ENCODE results near the gene EXOC6B.
A peak's percentile ranks its signal among the peaks of the same experiment; 100 is the strongest.
"Not testable (repeated sequence)": the region's sequence is repeated elsewhere in the genome, so short reads cannot be mapped to it uniquely, and the experiment has no call there.

The EXOC6B gene

GRCh38 chr2:72423756-72424155 is 402.1 kb downstream of the EXOC6B start:
- DNase-seq: no peak

- DNase-seq: not testable (repeated sequence)
These were observed 404.0 kb downstream of the EXOC6B start for GRCh38 chr2:72421771-72422379.

GRCh38 chr2:72415781-72416475 is 409.9 kb downstream of the EXOC6B start:
- no peak for DNase-seq

DNA sequence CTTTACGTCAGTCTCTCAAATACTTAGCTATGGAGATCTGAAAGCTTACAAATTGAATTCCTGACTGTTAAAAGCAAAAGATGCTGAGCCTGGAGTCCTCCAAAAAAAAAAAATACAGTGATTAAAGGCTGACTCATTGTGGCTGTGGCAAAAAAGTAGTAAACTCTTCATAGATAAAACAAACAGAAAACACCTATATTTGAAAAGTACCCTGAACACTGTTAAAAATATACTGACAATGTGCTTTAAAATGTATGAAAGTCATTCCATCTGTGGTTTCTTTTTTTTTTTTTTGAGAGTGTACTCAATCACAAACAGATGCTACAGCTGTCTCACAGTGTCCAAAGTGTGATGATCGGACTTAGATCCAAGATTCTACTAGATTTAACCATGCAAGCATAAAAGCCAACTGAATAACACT is 410.6 kb downstream of the EXOC6B start:
- no peak for DNase-seq

GRCh38 chr2:72414137-72414760 is 411.6 kb downstream of the EXOC6B start:
- no peak for DNase-seq

DNA sequence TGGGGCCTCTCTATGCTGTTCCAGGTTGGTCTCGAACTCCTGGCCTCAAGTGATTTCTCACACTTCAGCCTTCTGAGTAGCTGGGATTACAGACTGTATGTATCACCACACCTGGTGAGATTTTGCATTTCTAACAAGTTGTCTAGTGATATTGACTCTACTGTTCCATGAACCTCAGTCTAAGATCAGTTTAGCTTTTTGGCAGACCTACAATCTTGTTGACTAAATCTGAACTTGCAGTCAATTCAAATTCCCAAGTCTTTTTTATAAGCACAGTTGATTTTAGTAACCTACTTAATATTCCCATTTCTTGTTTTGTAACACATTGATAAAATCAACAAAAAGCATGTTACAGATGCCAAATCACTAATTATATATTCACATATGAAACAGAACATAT is 412.1 kb downstream of the EXOC6B start:
- no peak for DNase-seq

DNA sequence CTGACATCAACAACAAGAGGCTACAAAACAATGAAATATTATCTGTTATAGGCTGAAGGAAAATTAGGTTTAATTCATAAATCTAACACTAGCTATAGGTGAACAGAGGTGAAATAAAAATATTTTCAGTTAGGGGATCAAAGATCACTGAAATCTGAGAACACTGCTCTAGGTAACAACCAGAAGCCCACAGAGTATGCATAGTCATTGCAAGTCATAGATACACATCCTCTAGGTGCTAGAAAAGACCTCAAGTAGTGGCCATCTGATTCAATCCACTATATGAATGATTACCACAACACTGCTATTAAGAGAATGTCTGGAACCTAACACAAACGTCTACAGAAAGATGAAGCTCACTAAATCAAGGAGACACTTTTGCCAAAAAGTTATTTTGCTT is 413.6 kb downstream of the EXOC6B start:
- no peak for DNase-seq

- no peak for DNase-seq
These were observed 426.0 kb downstream of the EXOC6B start for GRCh38 chr2:72399879-72400278.

GRCh38 chr2:72395096-72395495 is 430.7 kb downstream of the EXOC6B start:
- no peak for DNase-seq

DNA sequence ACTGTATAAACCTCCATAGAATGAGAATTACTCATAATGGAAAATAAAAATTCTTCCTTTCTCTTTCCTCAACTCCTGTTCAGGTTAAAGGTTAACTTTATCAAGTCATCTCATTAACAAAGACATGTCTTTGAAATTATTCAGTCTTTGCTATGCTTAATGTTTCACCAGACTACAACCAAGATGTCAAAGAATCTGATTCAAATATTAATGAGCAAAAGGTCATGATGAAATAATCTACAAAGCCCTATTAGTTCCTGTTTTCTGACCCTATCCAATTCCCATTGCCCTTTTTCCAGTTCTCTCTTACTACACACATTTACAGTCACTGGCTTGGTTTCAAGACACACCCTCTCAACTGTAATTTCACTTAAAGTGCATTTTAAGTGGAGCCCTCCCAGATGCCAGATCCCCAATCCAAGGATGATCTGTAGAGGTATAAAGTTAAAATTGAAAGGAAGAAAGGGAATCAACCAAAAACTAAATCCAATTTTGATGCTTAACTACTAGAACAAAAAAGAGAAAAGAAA is 431.2 kb downstream of the EXOC6B start:
- DNase-seq: no peak

DNA sequence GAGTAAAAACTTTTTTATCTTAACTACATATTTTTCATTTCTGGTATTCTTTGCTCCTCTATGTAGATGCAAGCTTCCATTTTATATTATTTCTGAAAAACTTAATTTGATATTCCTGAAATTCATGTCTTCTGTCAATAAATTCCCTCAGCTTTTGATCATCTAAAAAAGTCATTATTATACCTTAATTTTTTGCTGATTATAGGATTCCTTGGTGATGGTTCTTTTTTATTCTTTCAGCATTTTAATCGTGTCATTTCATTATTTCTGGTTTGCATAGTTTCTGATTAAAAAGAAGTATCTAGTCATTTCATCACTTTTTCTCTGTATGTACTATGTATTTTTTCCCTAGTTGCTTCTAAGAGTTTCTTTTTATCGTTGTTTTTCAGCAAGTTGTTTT is 436.4 kb downstream of the EXOC6B start:
- no peak for DNase-seq

DNA sequence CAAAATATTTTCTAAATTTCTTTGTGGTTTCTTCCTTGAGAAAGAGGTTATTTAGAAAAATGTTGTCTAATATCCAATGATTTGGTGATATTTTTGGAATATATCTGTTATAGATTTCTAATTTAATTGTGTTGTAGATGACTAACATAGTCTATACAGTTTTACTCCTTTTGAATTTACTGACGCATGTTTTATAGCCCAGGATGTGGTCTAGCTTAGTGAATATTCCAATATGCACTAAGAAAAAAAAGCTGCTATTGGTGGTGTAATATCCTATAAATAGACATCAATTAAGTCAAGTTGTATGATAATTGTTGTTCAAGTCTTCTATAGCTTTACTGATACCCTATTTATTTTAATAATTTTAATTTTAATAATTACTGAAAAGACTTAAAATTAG is 437.6 kb downstream of the EXOC6B start:
- DNase-seq: no peak

- DNase-seq: no peak
These were observed 439.5 kb downstream of the EXOC6B start for GRCh38 chr2:72386288-72386687.

GRCh38 chr2:72378753-72379348 is 447.0 kb downstream of the EXOC6B start:
- no peak for DNase-seq

DNA sequence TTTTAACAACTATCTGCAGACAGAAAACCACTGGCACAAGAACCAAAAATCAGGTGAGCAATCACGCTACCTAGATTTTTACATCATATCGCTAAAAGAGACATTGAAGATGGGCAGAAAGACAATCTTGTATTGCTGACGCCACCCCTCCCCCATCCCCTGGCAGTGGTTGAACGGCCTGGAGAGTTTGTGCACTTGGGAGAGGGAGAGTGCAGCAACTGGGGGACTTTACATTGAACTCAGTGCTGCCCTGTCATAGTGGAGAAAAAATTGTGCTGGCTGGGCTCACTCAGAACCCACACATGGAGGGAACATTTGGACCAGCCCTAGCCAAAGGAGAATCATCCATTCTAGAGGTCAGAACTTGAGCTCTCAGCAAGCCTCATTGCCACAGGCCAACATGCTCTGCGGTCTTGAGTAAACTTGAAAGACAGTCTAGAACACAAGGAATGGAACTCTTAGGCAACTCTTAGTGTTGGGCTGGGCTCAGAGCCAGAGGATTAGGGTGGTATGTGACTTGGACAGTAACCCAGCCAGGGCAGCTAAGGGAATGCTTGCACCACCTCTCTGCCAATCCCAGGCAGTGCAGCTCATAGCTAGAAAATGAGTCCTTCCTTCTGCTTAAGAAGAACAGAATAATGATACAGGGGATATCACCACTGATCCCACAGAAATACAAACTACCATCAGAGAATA is 458.2 kb downstream of the EXOC6B start:
- peak; percentile 26 for DNase-seq

DNA sequence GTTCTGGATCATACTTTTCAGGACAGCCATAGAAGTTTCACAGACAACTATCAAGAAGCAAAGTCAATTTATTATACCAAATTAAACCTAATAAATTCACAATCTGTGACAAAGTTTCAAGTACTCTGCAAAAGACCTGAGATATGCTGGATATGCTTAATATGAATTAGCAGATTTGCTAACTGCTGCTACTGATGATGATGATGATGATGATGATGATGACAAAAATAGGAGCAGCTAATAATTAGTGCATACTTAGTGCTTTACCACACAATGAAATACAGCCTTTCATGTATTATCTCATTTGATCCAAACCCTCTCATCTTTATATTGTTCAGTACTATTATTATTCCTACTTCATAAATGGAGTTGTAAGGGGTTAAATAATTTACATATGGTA is 462.4 kb downstream of the EXOC6B start:
- DNase-seq: no peak

GRCh38 chr2:72362733-72363132 is 463.1 kb downstream of the EXOC6B start:
- no peak for DNase-seq

- DNase-seq: no peak
These were observed 464.3 kb downstream of the EXOC6B start for GRCh38 chr2:72361521-72361920.

DNA sequence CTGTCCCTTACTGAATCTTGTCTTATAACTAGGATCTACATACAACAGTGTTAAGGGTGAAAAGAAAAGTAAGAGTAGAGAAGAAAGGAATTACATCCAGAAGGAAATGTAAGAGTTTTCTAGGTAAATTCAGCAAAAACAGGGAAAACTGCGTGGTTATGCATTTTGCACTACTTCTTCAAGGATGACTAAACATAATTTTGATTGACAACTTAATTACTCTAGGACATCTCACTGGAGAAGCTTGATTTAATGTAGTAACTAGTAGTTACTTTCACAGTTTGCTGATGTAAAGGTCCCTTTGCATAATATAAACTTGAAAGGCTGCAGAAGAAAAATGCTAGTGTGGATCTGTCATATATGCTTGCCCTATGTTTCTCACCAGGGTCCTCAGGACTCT is 464.8 kb downstream of the EXOC6B start:
- DNase-seq: no peak

DNA sequence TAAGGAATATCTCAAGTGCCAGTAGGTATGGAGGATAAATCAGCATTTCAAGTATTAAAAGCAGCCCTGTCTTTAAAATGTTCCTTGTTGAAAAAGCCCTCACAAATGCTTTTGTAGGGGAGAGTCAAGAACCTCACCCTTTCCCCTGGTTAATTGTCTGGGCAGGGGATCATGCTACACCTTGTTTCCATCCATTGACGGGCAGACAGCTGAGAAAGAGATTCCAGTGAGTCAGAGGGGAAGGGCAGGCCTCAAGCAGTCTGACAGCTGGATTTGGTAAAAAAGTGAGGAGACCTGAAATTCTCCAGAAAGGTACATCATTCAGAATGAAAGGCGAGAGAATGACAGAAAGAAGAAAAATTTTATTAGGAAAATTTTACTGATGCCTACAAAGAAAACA is 475.0 kb downstream of the EXOC6B start:
- no peak for DNase-seq

DNA sequence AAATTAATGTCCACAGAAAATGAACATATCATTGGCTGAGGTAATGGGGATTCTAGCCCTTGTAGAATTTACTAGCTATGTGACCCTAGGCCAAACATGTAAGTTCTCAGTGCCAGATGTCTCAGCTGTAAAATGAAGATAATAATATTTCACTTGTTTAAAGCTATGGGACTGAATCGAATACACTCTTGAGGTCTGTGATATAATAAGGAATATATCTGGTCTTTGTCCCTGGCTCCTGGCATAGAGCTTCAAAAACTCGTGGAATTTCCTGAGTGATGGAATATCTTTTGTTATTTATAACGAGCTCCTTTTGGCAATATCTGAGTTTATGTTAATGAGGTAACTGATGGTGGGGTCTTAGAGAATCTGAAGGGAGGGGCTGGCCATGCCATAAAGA is 476.8 kb downstream of the EXOC6B start:
- no peak for DNase-seq

- DNase-seq: no peak
These were observed 478.8 kb downstream of the EXOC6B start for GRCh38 chr2:72347081-72347480.

DNA sequence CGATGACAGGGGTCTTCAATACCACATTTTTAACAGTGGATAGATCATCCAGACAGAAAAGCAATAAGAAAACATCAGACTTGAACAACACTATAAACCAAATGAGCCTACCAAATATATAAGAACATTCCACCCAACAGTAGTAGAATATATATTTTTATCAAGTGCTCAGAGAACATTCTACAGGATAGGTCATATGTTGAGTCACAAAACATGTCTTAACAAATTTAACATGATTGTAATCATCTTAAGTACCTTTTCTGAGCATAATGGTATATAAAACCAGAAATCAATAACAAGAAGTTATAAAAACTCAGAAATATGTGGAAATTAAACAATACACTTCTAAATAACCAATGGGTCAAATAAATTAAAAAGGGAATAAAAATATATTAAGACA is 484.2 kb downstream of the EXOC6B start:
- no peak for DNase-seq
